SK-N-SH (cell line): ENCODE measurements around the gene CFAP20DC.

Experiments
- CTCF ChIP-seq: fragments of 200-600 bp; sonication (generic); IDR thresholded peaks from 2 replicates; pipeline ENCODE4 v1.6.1; 2017; ENCODE audit warnings: antibody characterized with exemption, mild to moderate bottlenecking, moderate library complexity
- EP300 ChIP-seq, 2 experiments: IDR thresholded peaks; 2 replicates each; pipeline versions ENCODE4 v1.4.0 to v1.6.1; 2012; ENCODE audit warnings: borderline replicate concordance in 1 of 2, low read depth in 1 of 2, low read length in 1 of 2
- FOXM1 ChIP-seq: IDR thresholded peaks from 2 replicates; pipeline ENCODE4 v1.4.0; 2012; ENCODE audit warnings: low read depth, mild to moderate bottlenecking
- MXI1 ChIP-seq: IDR thresholded peaks from 2 replicates; pipeline ENCODE4 v1.6.1; 2012; ENCODE audit warnings: mild to moderate bottlenecking, low read depth, low read length, improper control_type of control experiment
- NRF1 ChIP-seq: IDR thresholded peaks from 2 replicates; pipeline ENCODE4 v1.6.1; 2012; ENCODE audit warnings: low read depth, mild to moderate bottlenecking, low read length
- RAD21 ChIP-seq: IDR thresholded peaks from 2 replicates; pipeline ENCODE4 v1.6.1; 2012; ENCODE audit warnings: mild to moderate bottlenecking, low read length
- RCOR1 ChIP-seq: fragments of 150-350 bp; IDR thresholded peaks from 2 replicates; pipeline ENCODE4 v1.6.1; 2017; ENCODE audit warnings: antibody characterized with exemption, low read length
- SMC3 ChIP-seq: IDR thresholded peaks from 2 replicates; pipeline ENCODE4 v1.6.1; 2012; ENCODE audit warnings: low read depth, low read length, improper control_type of control experiment
- TAF1 ChIP-seq: IDR thresholded peaks from 2 replicates; pipeline ENCODE4 v1.6.1; 2012; ENCODE audit warnings: low read depth, mild to moderate bottlenecking, low read length, moderate library complexity, borderline replicate concordance
- YY1 ChIP-seq: IDR thresholded peaks from 2 replicates; pipeline ENCODE4 v1.4.0; 2012; ENCODE audit warnings: low read depth, mild to moderate bottlenecking

- TF ChIP-seq CTCF (no peak), RCOR1 (no peak), MXI1 (no peak), EP300 (IDR thresholded peaks at IDR 0.05; ENCODE audit: borderline replicate concordance in 1 of 2, low read depth in 1 of 2, low read length in 1 of 2) (no peak), SMC3 (no peak), TAF1 (no peak), FOXM1 (no peak), YY1 (no peak), RAD21 (no peak), NRF1 (no peak)
Measured at GRCh38 chr3:58737644-58738043, 312.2 kb downstream of the CFAP20DC start.
